Raji (cell line): Measurements from ENCODE around the gene TMOD1.
A peak's percentile ranks its signal among the peaks of the same experiment; 100 is the strongest.

Source experiments
- POLR2A ChIP-seq: IDR thresholded peaks from 2 replicates; pipeline ENCODE4 v1.6.1; 2011; ENCODE audit warnings: low read depth, low read length, control low read depth; ENCODE audit not compliant: insufficient read depth

Gene TMOD1

GRCh38 chr9:97628668-97629067 lies 127.2 kb downstream of the TMOD1 start:
- TF ChIP-seq POLR2A, result no peak

- no peak for TF ChIP-seq POLR2A
Observed at GRCh38 chr9:97629156-97629555, 127.7 kb downstream of the TMOD1 start.

- TF ChIP-seq POLR2A, result no peak
Observed at GRCh38 chr9:97630591-97630990, 129.1 kb downstream of the TMOD1 start.

- TF ChIP-seq POLR2A, result no peak
Observed at GRCh38 chr9:97632248-97632984, 130.9 kb downstream of the TMOD1 start.

- TF ChIP-seq POLR2A, result peak; percentile 89
Observed at GRCh38 chr9:97632985-97633858, 131.8 kb downstream of the TMOD1 start, which contains the start of the genes NCBP1 and TSTD2. TSS of gene NCBP1 (plus strand) at chr9:97633821. CDS start at chr9:97633882, 61 bp downstream. TSS of gene TSTD2 (minus strand) at chr9:97633368. CDS start at chr9:97627562, 5,806 bp downstream.

- TF ChIP-seq POLR2A, result no peak
Observed at GRCh38 chr9:97633859-97634490, 132.5 kb downstream of the TMOD1 start.

GRCh38 chr9:97635026-97635425 lies 133.6 kb downstream of the TMOD1 start:
- TF ChIP-seq POLR2A, result no peak

- no peak for TF ChIP-seq POLR2A
Observed at GRCh38 chr9:97636903-97637302, 135.4 kb downstream of the TMOD1 start.

- TF ChIP-seq POLR2A, result no peak
Observed at GRCh38 chr9:97638666-97639065, 137.2 kb downstream of the TMOD1 start.

GRCh38 chr9:97640325-97640724 lies 138.9 kb downstream of the TMOD1 start:
- TF ChIP-seq POLR2A, result no peak

- TF ChIP-seq POLR2A, result no peak
Observed at GRCh38 chr9:97645720-97646119, 144.3 kb downstream of the TMOD1 start.

- no peak for TF ChIP-seq POLR2A
Observed at GRCh38 chr9:97647996-97648395, 146.5 kb downstream of the TMOD1 start.
